ENCODE data around the gene CELA2B.

The CELA2B gene

DNA sequence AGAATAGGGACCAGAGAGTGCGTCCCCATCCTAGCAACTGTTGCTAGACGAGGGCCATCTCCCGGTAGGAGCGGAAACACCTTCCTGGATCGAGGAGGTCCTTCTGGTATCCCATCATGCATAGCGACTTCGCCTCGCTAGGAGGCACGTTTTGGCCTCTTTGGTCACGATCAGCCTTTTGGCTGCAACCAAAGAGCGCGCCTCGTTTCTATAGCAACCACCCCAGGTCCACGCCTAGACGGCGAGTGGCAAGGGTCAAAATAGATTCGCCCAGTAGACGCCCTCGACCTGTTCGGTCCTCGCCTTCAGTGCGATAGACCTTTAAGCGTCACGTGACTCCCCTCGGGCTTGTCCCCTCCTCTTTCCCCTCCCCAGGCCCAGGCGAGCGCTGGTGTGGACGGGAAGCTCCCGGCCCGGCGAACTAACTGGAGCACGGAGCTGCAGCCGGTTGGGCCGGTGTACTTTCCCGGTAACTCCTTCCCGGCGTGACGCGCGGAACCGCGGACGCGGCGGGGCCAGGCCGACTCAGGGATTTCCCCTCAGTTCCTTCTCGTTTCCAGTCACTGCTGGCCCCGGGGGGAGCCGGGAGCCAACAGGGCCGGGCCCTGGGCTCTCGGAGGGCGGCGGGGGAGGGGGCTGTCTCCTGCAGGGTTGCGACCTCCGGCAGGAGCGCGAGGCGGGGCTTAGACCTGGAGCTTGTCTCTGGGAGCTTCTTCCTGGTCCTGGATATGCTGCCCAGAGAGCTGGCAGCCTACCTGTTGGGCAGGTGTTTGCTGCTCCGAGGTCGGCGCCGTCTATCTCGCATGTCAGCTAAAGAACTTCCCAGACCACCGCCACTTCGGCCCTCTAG is 50.8 kb downstream of the CELA2B start, which contains the start of gene DNAJC16 (continued):
- TF ChIP-seq, protein P1, sequence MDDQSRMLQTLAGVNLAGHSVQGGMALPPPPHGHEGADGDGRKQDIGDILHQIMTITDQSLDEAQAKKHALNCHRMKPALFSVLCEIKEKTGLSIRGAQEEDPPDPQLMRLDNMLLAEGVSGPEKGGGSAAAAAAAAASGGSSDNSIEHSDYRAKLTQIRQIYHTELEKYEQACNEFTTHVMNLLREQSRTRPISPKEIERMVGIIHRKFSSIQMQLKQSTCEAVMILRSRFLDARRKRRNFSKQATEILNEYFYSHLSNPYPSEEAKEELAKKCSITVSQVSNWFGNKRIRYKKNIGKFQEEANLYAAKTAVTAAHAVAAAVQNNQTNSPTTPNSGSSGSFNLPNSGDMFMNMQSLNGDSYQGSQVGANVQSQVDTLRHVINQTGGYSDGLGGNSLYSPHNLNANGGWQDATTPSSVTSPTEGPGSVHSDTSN (CRISPR knock-in tag; IDR thresholded peaks at IDR 0.05), result no peak
- no peak for TF ChIP-seq ZNF549 (tag by site-specific recombination; IDR thresholded peaks at IDR 0.05)
- peak; percentile 73 for TF ChIP-seq TRIM28 (IDR thresholded peaks at IDR 0.05; ENCODE audit: borderline replicate concordance, low read length)
- TF ChIP-seq SP7 (tag by site-specific recombination; IDR thresholded peaks at IDR 0.05), result peak; percentile 84
- TF ChIP-seq KLF7 (tag by site-specific recombination; IDR thresholded peaks at IDR 0.05; ENCODE audit: borderline replicate concordance), result peak; percentile 93; the same call in 1 of the 2 replicates
- TF ChIP-seq, protein P2, sequence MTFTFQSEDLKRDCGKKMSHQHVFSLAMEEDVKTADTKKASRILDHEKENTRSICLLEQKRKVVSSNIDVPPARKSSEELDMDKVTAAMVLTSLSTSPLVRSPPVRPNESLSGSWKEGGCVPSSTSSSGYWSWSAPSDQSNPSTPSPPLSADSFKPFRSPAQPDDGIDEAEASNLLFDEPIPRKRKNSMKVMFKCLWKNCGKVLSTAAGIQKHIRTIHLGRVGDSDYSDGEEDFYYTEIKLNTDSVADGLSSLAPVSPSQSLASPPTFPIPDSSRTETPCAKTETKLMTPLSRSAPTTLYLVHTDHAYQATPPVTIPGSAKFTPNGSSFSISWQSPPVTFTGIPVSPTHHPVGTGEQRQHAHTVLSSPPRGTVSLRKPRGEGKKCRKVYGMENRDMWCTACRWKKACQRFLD (tag by site-specific recombination; IDR thresholded peaks at IDR 0.05), result peak; percentile 72; the same call in 1 of the 2 replicates
- TF ChIP-seq HOXD13 (CRISPR knock-in tag; IDR thresholded peaks at IDR 0.05; ENCODE audit: borderline replicate concordance), result no peak
- no peak for TF ChIP-seq ZNF530 (tag by site-specific recombination; IDR thresholded peaks at IDR 0.05; ENCODE audit: low read depth)
- TF ChIP-seq, protein P3, sequence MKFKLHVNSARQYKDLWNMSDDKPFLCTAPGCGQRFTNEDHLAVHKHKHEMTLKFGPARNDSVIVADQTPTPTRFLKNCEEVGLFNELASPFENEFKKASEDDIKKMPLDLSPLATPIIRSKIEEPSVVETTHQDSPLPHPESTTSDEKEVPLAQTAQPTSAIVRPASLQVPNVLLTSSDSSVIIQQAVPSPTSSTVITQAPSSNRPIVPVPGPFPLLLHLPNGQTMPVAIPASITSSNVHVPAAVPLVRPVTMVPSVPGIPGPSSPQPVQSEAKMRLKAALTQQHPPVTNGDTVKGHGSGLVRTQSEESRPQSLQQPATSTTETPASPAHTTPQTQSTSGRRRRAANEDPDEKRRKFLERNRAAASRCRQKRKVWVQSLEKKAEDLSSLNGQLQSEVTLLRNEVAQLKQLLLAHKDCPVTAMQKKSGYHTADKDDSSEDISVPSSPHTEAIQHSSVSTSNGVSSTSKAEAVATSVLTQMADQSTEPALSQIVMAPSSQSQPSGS (tag by site-specific recombination; IDR thresholded peaks at IDR 0.05; ENCODE audit: low read depth), result no peak
- peak; percentile 89 for TF ChIP-seq ZNF2 (tag by site-specific recombination; IDR thresholded peaks at IDR 0.05)
- TF ChIP-seq KLF1 (tag by site-specific recombination; IDR thresholded peaks at IDR 0.05), result peak; percentile 84
- TF ChIP-seq SCRT2 (tag by site-specific recombination; IDR thresholded peaks at IDR 0.05), result peak; percentile 91
- TF ChIP-seq BCL11A (tag by site-specific recombination; IDR thresholded peaks at IDR 0.05; ENCODE audit: low read depth), result peak; percentile 38; the same call in 1 of the 2 replicates
- TF ChIP-seq ZNF23 (tag by site-specific recombination; IDR thresholded peaks at IDR 0.05; ENCODE audit: borderline replicate concordance), result no peak
- peak; percentile 86 for TF ChIP-seq ZNF335 (tag by site-specific recombination; conservative IDR thresholded peaks at IDR 0.05)
- TF ChIP-seq, protein P4, sequence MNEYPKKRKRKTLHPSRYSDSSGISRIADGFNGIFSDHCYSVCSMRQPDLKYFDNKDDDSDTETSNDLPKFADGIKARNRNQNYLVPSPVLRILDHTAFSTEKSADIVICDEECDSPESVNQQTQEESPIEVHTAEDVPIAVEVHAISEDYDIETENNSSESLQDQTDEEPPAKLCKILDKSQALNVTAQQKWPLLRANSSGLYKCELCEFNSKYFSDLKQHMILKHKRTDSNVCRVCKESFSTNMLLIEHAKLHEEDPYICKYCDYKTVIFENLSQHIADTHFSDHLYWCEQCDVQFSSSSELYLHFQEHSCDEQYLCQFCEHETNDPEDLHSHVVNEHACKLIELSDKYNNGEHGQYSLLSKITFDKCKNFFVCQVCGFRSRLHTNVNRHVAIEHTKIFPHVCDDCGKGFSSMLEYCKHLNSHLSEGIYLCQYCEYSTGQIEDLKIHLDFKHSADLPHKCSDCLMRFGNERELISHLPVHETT (tag by site-specific recombination; IDR thresholded peaks at IDR 0.05), result peak; percentile 73
- TF ChIP-seq ZNF664 (tag by site-specific recombination; IDR thresholded peaks at IDR 0.05), result no peak
- TF ChIP-seq ZNF571 (tag by site-specific recombination; IDR thresholded peaks at IDR 0.05), result no peak
- TF ChIP-seq, protein P5, sequence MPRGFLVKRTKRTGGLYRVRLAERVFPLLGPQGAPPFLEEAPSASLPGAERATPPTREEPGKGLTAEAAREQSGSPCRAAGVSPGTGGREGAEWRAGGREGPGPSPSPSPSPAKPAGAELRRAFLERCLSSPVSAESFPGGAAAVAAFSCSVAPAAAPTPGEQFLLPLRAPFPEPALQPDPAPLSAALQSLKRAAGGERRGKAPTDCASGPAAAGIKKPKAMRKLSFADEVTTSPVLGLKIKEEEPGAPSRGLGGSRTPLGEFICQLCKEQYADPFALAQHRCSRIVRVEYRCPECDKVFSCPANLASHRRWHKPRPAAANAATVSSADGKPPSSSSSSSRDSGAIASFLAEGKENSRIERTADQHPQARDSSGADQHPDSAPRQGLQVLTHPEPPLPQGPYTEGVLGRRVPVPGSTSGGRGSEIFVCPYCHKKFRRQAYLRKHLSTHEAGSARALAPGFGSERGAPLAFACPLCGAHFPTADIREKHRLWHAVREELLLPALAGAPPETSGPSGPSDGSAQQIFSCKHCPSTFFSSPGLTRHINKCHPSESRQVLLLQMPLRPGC (tag by site-specific recombination; IDR thresholded peaks at IDR 0.05), result peak; percentile 21; the same call in 1 of the 2 replicates
- TF ChIP-seq, protein P6, sequence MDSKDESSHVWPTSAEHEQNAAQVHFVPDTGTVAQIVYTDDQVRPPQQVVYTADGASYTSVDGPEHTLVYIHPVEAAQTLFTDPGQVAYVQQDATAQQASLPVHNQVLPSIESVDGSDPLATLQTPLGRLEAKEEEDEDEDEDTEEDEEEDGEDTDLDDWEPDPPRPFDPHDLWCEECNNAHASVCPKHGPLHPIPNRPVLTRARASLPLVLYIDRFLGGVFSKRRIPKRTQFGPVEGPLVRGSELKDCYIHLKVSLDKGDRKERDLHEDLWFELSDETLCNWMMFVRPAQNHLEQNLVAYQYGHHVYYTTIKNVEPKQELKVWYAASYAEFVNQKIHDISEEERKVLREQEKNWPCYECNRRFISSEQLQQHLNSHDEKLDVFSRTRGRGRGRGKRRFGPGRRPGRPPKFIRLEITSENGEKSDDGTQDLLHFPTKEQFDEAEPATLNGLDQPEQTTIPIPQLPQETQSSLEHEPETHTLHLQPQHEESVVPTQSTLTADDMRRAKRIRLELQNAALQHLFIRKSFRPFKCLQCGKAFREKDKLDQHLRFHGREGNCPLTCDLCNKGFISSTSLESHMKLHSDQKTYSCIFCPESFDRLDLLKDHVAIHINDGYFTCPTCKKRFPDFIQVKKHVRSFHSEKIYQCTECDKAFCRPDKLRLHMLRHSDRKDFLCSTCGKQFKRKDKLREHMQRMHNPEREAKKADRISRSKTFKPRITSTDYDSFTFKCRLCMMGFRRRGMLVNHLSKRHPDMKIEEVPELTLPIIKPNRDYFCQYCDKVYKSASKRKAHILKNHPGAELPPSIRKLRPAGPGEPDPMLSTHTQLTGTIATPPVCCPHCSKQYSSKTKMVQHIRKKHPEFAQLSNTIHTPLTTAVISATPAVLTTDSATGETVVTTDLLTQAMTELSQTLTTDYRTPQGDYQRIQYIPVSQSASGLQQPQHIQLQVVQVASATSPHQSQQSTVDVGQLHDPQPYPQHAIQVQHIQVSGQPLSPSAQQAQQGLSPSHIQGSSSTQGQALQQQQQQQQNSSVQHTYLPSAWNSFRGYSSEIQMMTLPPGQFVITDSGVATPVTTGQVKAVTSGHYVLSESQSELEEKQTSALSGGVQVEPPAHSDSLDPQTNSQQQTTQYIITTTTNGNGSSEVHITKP (tag by site-specific recombination; IDR thresholded peaks at IDR 0.05), result no peak; the same call in 1 of the 2 replicates
- TF ChIP-seq ZNF558 (tag by site-specific recombination; IDR thresholded peaks at IDR 0.05), result no peak
- TF ChIP-seq ZXDB (tag by site-specific recombination; IDR thresholded peaks at IDR 0.05), result peak; percentile 88
- peak; percentile 90 for TF ChIP-seq ZNF24 (tag by site-specific recombination; IDR thresholded peaks at IDR 0.05)
- no peak for TF ChIP-seq ZNF701 (tag by site-specific recombination; IDR thresholded peaks at IDR 0.05)
- TF ChIP-seq ZFP3 (tag by site-specific recombination; IDR thresholded peaks at IDR 0.05; ENCODE audit: low read depth), result no peak
- no peak for TF ChIP-seq ZNF266 (tag by site-specific recombination; IDR thresholded peaks at IDR 0.05; ENCODE audit: low read depth)
- TF ChIP-seq ZBTB20 (tag by site-specific recombination; IDR thresholded peaks at IDR 0.05), result peak; percentile 91
- TF ChIP-seq ZBTB8A (tag by site-specific recombination; IDR thresholded peaks at IDR 0.05), result peak; percentile 86
- TF ChIP-seq ZBTB17 (tag by site-specific recombination; IDR thresholded peaks at IDR 0.05), result peak; percentile 98
- TF ChIP-seq ZNF76 (tag by site-specific recombination; IDR thresholded peaks at IDR 0.05; ENCODE audit: borderline replicate concordance, low read depth), result peak; percentile 94
